ENCODE data around the gene PCSK5. TPM values are rescaled to one million over a fixed set of nuclear protein-coding genes. Genes with fewer than 3 reads are reported as not detected.

Gene PCSK5
- total RNA-seq, 4 donors from 2014 or later: 22.0 to 37.4 (median 27.8) TPM

GRCh38 chr9:76379494-76379893, 489.0 kb downstream of the PCSK5 start:
- H3K4me3 ChIP-seq: no peak overlapping the region
- no peak overlapping the region for H3K27ac ChIP-seq (replicated peaks in 1 of 4)
- H3K27me3 ChIP-seq: no peaks in the 10 kb centered on the region
- H3K4me1 ChIP-seq: peaks cover 12 to 16% (median 14%) of the 10 kb centered on the region in 4 donors
- no peaks in the 10 kb centered on the region for H3K9me3 ChIP-seq
- TF ChIP-seq POLR2A (IDR thresholded peaks at IDR 0.05; ENCODE audit: low read depth) (no peak), CTCF (IDR thresholded peaks at IDR 0.05) (no peak), POLR2AphosphoS5 (IDR thresholded peaks at IDR 0.05) (no peak), EP300 (IDR thresholded peaks at IDR 0.05) (no peak)
- 86% methylated on average over 2 of the region's 2 CpGs for WGBS
- peaks cover 0 to 9% (median 3%) of the 10 kb centered on the region in 4 donors for H3K36me3 ChIP-seq
- intact Hi-C loops (cut with DNase I): no loop called here
- no peak for DNase-seq (ENCODE audit: extremely low spot score)

- intact Hi-C loops (cut with DNase I): no loop called here
Measured at GRCh38 chr9:76390656-76391055, 500.2 kb downstream of the PCSK5 start.

GRCh38 chr9:76394195-76394959, 503.9 kb downstream of the PCSK5 start, which contains the start of gene RFK:
RFK (minus strand) TSS chr9:76394426; CDS start chr9:76394171, 255 bp downstream.
- Histone ChIP-seq H3K9me3 (peaks cover 0 to 4% (median 0%) of the 10 kb centered on the region in 4 donors), H3K4me1 (peaks cover 15 to 25% (median 21%) of the 10 kb centered on the region in 4 donors), H3K4me3 (peak within 1 kb of the TSS; percentile 83 to 98 (median 92)), H3K36me3 (peaks cover 0 to 3% (median under 1%) of the 10 kb centered on the region in 4 donors), H3K27me3 (no peaks in the 10 kb centered on the region), H3K27ac (replicated peaks in 1 of 4) (peak within 1 kb of the TSS; percentile 86 to 97 (median 94))
- DNase-seq (ENCODE audit: extremely low spot score): peak; percentile 98
- intact Hi-C loops (cut with DNase I): no loop called here
- TF ChIP-seq POLR2A (IDR thresholded peaks at IDR 0.05; ENCODE audit: low read depth): peak; percentile 11
- peak; percentile 52 to 84 for TF ChIP-seq POLR2AphosphoS5 (IDR thresholded peaks at IDR 0.05)
- TF ChIP-seq CTCF (IDR thresholded peaks at IDR 0.05): peak; percentile 51 to 65 (median 57)
- no peak for TF ChIP-seq EP300 (IDR thresholded peaks at IDR 0.05)
- WGBS: under 1% methylated on average over 43 of the region's 81 CpGs

More at GRCh38 chr9:76390656-76391055, 500.2 kb downstream of the PCSK5 start:
- TF ChIP-seq EP300 (IDR thresholded peaks at IDR 0.05): no peak
- no peak for TF ChIP-seq POLR2A (IDR thresholded peaks at IDR 0.05; ENCODE audit: low read depth)
- no peak for DNase-seq (ENCODE audit: extremely low spot score)
- 54% methylated on average over 1 of the region's 1 CpG for whole genome bisulfite sequencing
- Histone ChIP-seq H3K36me3 (peaks cover 6 to 38% (median 28%) of the 10 kb centered on the region in 4 donors), H3K4me3 (no peak overlapping the region), H3K4me1 (peaks cover 14 to 25% (median 20%) of the 10 kb centered on the region in 4 donors), H3K9me3 (peaks cover 0 to 4% (median 0%) of the 10 kb centered on the region in 4 donors), H3K27ac (replicated peaks in 1 of 4) (no peak overlapping the region), H3K27me3 (no peaks in the 10 kb centered on the region)

- peak overlapping the region; percentile 86 to 97 (median 94) for H3K27ac ChIP-seq (replicated peaks in 1 of 4)
- H3K4me3 ChIP-seq: peak overlapping the region; percentile 83 to 98 (median 92)
- H3K9me3 ChIP-seq: peaks cover 0 to 4% (median 0%) of the 10 kb centered on the region in 4 donors
- no peak for DNase-seq (ENCODE audit: extremely low spot score)
- WGBS: under 1% methylated on average over 11 of the region's 11 CpGs
- H3K36me3 ChIP-seq: no peaks in the 10 kb centered on the region
- no peak for TF ChIP-seq POLR2A (IDR thresholded peaks at IDR 0.05; ENCODE audit: low read depth)
- TF ChIP-seq POLR2AphosphoS5 (IDR thresholded peaks at IDR 0.05): peak in 1 of 2 donors; percentile 3
- intact Hi-C loops (cut with DNase I): no loop called here
- H3K27me3 ChIP-seq: no peaks in the 10 kb centered on the region
- H3K4me1 ChIP-seq: peaks cover 15 to 25% (median 20%) of the 10 kb centered on the region in 4 donors
Measured at GRCh38 chr9:76394960-76395252, 504.4 kb downstream of the PCSK5 start.

- no peaks in the 10 kb centered on the region for H3K27me3 ChIP-seq
- H3K36me3 ChIP-seq: no peaks in the 10 kb centered on the region
- peak overlapping the region; percentile 86 to 97 (median 94) for H3K27ac ChIP-seq (replicated peaks in 1 of 4)
- no peak for DNase-seq (ENCODE audit: extremely low spot score)
- H3K4me1 ChIP-seq: peaks cover 15 to 25% (median 20%) of the 10 kb centered on the region in 4 donors
- intact Hi-C loops (cut with DNase I): no loop called here
- peaks cover 0 to 4% (median 0%) of the 10 kb centered on the region in 4 donors for H3K9me3 ChIP-seq
- TF ChIP-seq POLR2A (IDR thresholded peaks at IDR 0.05; ENCODE audit: low read depth) (no peak), EP300 (IDR thresholded peaks at IDR 0.05) (no peak)
- WGBS: 76% methylated on average over 10 of the region's 10 CpGs
- H3K4me3 ChIP-seq: peak overlapping the region; percentile 83 to 98 (median 92)
Measured at GRCh38 chr9:76395381-76395780, 504.9 kb downstream of the PCSK5 start.

- 86% methylated on average over 6 of the region's 6 CpGs for WGBS
- no peaks in the 10 kb centered on the region for H3K27me3 ChIP-seq
- H3K4me3 ChIP-seq: no peak overlapping the region
- intact Hi-C loops (cut with DNase I): no loop called here
- peaks cover 0 to 4% (median 0%) of the 10 kb centered on the region in 4 donors for H3K9me3 ChIP-seq
- no peaks in the 10 kb centered on the region for H3K36me3 ChIP-seq
- DNase-seq (ENCODE audit: extremely low spot score): no peak
- peaks cover 12 to 24% (median 19%) of the 10 kb centered on the region in 4 donors for H3K4me1 ChIP-seq
- H3K27ac ChIP-seq (replicated peaks in 1 of 4): no peak overlapping the region
- TF ChIP-seq POLR2AphosphoS5 (IDR thresholded peaks at IDR 0.05) (no peak), POLR2A (IDR thresholded peaks at IDR 0.05; ENCODE audit: low read depth) (no peak), CTCF (IDR thresholded peaks at IDR 0.05) (no peak), EP300 (IDR thresholded peaks at IDR 0.05) (no peak)
Measured at GRCh38 chr9:76396144-76396543, 505.7 kb downstream of the PCSK5 start.
